ENCODE measurements around the gene ROPN1L. TPM values are rescaled to one million over a fixed set of nuclear protein-coding genes. Genes with fewer than 3 reads are reported as not detected.
"Not testable (repeated sequence)": the region's sequence is repeated elsewhere in the genome, so short reads cannot be mapped to it uniquely, and the experiment has no call there.

Gene ROPN1L
- 0.82 TPM for polyA plus RNA-seq (2012; ENCODE audit: insufficient read depth, insufficient read length)

DNA sequence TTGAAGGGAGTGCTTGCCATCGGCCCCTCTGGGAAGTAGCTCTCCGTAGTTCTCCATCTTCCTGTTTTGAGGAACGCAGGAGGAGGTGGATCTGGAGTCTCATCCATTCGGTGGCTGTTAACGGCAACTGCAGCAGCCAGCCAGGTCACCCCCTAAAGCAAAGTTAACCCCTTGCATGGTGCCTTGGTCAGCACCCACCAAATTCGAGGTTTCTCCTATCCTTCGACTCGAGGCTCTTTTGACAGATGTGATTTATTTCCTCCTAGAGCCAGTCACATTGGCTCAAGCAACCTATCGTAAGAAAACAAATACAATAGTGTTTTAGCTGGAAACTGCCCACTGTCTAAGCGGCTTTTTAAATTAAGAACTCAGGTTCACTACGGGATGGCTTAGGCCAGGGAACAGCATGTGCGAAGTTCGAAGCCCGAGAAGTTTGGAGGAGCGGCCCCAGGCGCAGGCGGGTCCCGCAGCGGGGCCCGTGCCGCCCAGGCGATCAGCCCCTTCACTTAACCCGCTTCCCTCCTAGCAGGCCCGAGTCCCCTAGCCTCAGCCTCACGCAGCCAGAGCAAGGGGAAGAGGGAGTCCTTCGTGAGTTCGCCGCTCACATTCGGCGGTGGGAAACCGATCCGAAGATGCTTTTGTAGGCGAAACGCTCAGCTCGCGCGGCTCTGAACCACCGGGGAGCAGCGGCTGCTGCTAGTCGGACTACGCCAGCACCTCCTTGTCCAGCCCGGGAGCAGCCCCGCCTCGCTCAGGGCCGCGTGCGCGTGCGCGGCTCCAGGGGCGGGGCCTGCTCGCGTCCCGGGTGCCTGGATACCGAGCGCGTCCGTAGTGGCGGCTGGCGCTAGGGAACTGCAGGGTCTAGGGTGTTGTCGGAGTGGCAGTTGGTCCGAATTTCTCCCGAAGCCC is at the start of gene ROPN1L:
TSS of gene ROPN1L (plus strand) at position 797 of the 909 bp plus-strand sequence. CDS start 289 bp downstream, outside the sequence.
- peak within 1 kb of the TSS; percentile 66 for H3K4me3 ChIP-seq (ENCODE audit: low read length)
- peak; percentile 48 for DNase-seq (ENCODE audit: low read depth, low spot score)

DNA sequence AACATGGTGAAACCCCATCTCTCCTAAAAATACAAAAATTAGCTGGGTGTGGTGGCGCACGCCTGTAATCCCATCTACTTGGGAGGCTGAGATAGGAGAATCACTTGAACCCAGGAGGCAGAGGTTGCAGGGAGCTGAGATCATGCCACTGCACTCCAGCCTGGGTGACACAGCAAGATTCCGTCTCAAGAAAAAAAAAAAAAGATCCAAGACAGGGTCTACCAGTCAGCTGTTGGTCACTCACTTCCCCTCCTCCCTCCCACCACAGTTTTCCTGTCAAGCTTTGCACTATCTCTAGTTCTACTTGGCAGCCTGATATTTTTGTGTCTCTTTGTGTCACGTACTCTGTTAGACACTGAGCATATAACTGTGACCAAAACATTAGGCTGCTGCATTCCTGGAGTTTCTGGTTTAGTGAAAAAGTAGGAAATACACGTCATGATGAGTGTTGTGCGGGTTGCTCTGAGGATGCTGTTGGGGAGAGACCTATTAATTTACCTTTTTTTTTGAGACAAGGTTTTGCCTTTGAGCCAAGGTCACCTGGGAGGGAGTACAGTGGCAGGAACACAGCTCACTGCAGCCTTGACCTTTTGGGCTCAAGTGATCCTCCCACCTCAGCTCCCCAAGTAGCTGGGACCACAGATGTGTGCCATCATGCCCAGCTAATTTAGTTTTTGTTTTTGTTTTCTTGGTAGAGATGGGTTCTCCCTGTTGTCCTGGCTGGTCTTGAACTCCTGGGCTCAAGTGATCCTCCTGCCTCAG is 48.9 kb upstream of the ROPN1L start:
- H3K4me3 ChIP-seq (ENCODE audit: low read length); DNase-seq (ENCODE audit: low read depth, low spot score): not testable (repeated sequence)

DNA sequence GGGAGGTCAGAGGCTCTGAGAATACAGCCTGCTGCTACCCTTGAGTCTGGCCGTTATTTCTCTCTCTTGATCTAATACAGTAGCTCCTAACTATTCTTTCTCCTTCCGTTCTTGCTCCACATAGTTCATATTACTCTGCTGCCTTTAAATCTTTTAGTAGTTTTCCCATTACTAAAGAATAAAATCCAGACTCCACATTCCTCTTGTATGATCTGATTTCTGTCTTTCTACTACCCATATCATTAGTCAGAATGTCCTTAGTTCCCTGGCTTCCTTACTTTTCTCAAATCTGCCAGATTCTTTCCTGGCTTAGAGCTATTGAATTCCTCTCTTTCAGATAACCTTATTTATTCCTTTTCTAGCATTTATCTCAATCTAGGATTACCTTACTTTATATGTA is 48.2 kb upstream of the ROPN1L start:
- H3K4me3 ChIP-seq (ENCODE audit: low read length), result no peak overlapping the region
- DNase-seq (ENCODE audit: low read depth, low spot score), result no peak

DNA sequence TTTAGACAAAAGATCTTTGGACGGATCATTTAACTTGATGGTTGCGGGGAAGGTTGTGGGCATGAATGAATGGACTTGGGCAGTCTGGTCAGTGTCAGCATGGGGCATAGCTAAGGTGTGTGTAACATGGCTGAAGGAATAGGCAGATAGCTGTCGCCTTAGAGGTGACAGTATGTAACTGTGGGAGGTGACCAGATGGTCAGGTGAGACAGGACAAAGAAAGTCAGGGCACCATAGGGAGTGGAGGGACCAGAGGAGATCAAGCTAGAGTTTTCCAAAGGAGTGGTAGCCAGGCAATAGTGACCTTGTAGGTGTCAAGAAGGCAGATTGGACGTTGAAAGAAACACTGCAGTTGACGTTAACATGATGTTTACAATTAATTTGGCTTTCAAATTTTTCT is 45.1 kb upstream of the ROPN1L start:
- no peak for DNase-seq (ENCODE audit: low read depth, low spot score)
- no peak overlapping the region for H3K4me3 ChIP-seq (ENCODE audit: low read length)

DNA sequence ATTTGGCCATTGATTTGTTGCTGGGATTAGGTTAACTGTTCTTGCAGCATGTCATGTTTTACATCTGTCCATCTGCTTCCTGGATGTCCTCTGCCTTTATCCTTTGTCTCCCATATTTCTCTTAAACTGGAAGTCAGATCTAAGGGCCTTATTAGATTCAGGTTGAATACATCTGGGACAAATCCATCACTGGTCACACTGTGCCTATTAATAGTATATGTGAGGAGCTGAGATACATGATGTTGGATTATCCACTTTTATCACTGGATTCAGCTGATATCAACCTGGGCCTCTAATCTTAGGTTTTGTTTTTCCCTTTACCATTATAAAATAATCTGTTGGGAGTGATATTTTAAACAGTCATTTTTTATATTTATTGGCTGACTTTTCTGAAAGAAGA is 41.8 kb upstream of the ROPN1L start:
- no peak overlapping the region for H3K4me3 ChIP-seq (ENCODE audit: low read length)
- no peak for DNase-seq (ENCODE audit: low read depth, low spot score)

DNA sequence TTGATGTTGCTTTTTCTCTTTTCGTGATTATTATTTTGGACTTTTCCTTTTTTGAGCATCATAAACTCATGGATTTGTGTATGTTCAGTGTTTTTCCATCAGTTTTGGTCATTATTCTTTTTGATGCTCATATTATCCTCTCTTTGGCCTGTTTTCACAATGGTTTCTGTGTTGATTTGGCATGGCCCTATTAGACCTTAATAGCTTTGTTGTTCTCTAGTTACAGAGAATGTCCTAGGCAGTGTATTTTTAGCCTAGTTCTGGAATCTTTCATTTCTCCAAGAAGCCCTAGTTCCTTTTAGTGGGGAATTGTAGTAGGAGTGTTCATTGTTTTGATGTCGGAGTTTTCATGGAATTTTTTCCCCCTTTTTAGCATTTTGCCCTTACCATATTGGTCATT is 41.3 kb upstream of the ROPN1L start:
- DNase-seq (ENCODE audit: low read depth, low spot score), result no peak
- no peak overlapping the region for H3K4me3 ChIP-seq (ENCODE audit: low read length)

DNA sequence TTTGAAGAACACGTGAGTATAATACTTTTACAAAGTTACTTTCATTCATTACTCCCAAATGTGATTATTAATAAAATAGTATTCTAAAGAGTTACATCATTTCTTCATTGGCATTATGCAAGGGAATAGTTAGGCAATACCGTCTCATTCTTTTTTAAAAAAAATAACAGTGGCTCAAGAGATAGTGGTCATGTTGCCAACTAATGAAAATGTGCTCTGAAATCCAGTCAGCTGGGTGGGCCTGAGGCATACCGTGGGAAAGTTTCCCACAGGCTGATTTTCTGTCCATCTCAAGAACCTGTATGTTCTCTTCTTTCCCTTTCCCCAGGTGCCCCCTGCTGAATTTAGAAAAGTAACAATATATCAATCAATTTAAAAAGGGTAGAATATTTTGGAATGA is 40.8 kb upstream of the ROPN1L start:
- no peak for DNase-seq (ENCODE audit: low read depth, low spot score)
- no peak overlapping the region for H3K4me3 ChIP-seq (ENCODE audit: low read length)

DNA sequence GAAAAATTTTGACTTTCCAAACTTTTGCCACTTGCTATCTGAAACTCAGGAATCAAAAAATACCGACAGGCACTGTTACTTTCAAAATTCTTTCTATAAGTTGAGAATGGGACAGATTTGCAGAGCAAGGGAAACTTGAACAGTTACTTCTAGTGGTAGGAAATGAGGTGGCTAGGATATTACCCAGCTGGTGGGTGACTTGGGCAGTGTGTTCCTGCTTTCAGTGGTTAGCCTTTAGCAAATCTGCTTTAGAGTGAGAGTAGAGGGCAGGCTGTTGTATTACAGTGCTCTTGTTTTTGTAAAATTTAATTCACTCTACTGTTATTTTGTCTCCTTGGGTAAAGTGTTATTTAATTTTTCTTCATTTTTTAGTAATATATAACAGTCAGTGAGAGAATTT is 40.2 kb upstream of the ROPN1L start:
- no peak overlapping the region for H3K4me3 ChIP-seq (ENCODE audit: low read length)
- no peak for DNase-seq (ENCODE audit: low read depth, low spot score)

DNA sequence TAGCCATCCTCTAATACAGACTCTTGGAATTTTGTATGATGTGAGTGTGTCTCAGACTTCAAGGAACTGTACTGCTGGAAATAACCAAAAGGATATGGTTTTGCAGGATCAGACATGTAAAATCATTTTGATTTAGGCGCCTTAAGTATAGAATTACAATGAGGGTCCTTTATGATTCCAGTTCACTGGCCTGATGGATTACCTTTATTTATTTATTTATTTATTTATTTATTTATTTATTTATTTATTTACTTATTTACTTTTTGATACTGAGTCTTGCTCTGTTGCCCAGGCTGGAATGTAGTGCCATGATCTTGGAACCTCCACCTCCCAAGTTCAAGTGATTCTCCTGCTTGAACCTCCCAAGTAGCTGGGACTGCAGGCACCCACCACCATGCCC is 37.9 kb upstream of the ROPN1L start:
- H3K4me3 ChIP-seq (ENCODE audit: low read length), result no peak overlapping the region
- DNase-seq (ENCODE audit: low read depth, low spot score), result no peak

DNA sequence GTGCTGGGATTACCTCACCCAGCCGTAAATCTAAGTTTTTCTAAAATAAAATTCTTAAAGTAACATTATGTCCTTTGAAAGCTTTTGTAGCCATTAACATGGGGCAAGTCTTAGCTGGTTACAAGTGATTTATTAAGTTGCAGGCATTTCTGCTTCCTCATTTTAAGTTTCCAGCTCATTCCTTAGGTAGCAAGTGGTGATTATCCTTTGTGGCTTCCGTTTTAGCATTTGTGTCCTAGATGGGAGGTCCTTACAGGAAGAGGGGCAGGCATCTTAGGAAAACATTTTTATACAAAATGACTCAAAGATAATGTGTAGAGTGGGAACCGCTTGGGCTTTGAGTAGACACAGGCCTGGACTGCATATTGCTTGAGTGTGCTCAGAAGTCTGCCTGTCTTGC is 35.0 kb upstream of the ROPN1L start:
- no peak for DNase-seq (ENCODE audit: low read depth, low spot score)
- H3K4me3 ChIP-seq (ENCODE audit: low read length), result no peak overlapping the region

DNA sequence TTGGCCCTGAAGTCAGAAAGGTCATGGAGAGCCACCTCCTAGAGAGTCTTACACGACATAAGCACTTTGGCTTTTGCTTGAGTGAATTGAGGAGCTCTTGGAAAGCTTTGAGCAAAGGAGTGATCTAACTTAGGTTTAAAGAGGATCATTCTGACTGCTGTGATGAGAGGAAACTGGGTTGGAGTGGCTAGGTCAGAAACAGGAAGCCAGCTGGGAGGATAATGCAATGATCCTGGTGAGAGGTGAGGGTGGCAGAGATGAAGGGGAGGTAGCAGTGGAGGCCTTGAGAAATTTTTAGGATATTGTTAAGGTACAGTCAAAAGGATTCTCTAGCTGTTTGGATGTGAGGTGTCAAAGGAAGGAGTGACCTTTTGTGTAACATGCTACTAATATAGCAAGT is 32.2 kb upstream of the ROPN1L start:
- H3K4me3 ChIP-seq (ENCODE audit: low read length), result no peak overlapping the region
- DNase-seq (ENCODE audit: low read depth, low spot score), result no peak

DNA sequence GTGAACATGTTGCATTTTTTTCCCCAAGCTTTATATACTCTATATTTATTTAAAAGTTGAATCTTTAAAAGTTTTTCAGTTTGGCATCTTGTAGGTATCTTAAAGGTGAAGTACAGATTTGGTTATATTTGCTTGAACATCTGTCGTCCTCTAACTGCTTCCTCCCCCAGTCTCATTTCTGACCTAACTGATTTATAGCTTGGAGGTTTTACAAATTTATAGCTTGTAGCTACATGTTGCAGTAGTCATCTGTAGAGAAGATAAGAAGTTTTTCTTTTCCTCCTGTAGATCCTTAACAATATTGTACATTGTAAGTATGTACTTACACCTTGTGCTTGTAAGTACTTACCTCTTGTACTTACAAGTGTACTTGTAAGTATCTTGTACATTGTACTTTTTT is 31.0 kb upstream of the ROPN1L start:
- DNase-seq (ENCODE audit: low read depth, low spot score), result no peak
- no peak overlapping the region for H3K4me3 ChIP-seq (ENCODE audit: low read length)

DNA sequence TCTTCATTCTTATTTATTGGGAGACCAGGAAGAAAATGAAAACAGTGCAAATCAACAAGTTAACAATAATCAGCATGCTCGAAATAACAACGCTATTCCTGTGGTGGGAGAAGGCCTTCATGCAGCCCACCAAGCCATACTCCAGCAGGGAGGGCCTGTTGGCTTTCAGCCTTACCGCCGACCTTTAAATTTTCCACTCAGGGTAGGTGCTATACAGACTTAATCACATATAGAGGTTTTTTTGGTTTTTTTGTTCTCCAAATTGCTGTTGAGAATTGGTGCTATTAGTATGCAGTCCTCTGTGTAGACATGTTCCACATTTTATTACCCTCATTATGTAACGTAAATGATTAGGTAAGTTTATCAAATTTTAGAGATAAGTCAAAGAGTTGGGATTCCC is 30.3 kb upstream of the ROPN1L start:
- H3K4me3 ChIP-seq (ENCODE audit: low read length), result no peak overlapping the region
- DNase-seq (ENCODE audit: low read depth, low spot score), result no peak

DNA sequence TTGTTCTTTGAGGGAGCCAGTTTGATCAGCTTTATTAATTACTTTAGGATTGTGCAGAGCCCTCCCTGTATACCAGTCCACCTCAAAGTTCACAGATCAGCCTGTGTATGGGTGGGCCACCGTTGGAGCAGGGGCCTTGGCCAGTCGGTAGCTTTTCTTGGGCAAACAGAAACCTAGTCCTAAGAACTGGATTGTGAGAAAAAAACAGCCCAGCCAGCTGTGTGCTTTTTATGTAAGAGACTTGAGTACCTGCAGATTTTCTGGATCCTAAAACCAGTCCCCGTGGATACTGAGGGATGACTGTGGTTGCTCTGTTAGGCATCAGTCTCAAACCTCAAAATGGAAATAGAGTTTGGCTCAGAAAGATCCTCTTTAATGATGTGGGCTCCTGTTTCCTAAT is 24.8 kb upstream of the ROPN1L start:
- DNase-seq (ENCODE audit: low read depth, low spot score), result no peak
- no peak overlapping the region for H3K4me3 ChIP-seq (ENCODE audit: low read length)

DNA sequence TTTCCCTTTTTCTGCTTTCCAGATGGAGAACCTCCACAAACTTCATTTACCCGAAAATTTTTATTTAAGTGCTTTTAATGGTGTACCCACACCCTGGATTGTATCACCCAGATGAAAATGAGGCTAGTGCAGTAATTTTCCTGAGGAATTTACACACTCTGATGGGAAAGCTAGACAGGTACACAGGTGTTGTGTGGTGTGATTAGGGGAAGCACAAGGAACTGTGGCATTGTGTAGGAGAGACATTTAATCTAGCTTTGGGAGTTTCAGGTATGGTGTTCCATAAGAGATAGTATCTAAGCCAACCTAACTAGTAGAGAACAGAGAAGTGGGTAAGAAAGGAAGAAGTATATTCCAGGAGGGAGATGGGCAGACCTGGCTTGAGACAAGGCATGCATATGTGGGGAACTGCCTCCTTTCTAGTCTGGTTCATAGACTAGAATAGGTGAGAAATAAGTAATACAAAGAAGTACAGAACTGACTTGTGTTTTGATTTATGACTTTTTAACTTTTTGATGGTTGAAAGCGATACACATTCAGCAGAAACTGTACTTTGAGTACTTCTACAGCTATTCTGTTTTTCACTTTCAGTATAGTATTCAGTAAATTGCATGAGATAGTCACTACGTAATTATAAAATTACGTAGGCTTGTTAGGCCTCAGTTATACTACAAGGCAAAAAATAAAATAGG is 22.9 kb upstream of the ROPN1L start:
- H3K4me3 ChIP-seq (ENCODE audit: low read length), result no peak overlapping the region
- DNase-seq (ENCODE audit: low read depth, low spot score), result no peak

DNA sequence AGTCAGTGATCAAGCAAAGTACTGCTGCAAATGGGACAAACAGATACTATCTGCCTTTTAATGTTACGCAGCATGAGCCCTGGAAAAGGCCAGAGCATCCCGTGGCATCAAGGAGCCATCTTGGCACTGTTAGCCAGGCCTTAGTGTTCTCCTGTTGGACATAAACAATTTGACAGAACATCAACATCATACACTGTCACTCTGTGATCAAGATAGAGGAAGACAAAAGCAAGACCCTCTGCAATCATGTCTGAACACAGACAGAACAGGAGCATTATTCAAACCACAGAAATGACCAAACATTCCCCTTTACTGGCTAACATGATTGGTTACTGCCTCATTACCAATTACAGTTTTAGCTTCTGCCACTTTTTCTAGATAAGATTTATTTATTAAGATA is 21.2 kb upstream of the ROPN1L start:
- no peak for DNase-seq (ENCODE audit: low read depth, low spot score)

DNA sequence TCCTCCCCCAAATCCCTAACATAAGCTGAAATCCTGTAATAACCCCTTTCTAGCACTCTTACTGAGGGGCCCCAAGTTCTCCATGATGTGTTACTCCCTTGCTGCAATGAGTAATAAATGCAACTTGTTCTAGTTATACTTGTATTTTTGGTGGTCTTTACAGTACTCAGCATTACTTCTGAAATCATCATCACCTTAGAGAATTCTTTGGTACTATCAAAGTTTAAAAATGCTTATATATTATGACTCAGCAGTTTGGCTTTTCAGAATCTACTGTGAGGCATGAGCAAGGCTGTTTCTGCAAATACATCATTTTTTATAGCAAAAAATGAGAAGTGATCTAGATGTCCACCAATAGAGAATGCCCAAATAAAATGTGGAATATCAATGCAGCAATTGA is 20.7 kb upstream of the ROPN1L start:
- DNase-seq (ENCODE audit: low read depth, low spot score), result no peak

More for the DNA sequence above, 21.2 kb upstream of the ROPN1L start:
- no peak overlapping the region for H3K4me3 ChIP-seq (ENCODE audit: low read length)

DNA sequence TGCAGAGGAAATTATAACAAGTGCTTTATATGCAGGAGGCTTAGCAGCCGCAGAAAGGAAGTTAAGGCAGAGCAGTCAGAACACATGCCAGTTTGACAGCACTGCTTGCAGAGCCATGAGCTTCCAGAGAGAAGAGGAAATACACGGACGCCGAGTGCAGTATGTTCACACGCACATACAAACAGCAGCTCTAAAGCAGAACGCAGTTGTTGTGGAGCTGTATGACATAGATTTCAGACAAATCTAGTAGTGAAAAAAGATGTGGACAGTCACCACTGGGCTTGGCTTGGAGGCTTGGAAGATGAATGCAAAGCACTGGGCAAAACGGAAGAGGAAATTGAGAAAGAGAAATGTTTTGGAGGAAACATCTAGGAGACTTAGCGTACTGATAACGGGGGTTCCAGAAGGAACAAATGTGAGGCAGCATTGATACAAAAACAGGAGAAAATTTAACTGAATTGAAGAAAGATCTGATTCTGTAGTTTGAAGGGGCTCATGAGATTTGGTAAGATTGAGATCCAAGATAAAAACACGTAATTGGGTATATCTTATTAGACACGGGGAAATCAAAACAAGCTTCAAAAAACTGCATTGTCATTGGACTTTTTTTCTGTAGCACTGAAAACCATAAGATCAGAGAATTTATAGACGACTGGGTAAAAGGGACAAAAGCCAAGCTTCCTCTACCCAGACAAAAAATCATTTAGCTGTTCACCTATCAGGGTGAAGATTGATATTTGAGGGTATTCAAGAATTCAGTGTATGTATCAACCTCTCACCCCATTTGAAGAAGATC is 19.6 kb upstream of the ROPN1L start:
- H3K4me3 ChIP-seq (ENCODE audit: low read length), result no peak overlapping the region
- DNase-seq (ENCODE audit: low read depth, low spot score), result peak; percentile 78

More for the DNA sequence above, 20.7 kb upstream of the ROPN1L start:
- H3K4me3 ChIP-seq (ENCODE audit: low read length), result no peak overlapping the region

DNA sequence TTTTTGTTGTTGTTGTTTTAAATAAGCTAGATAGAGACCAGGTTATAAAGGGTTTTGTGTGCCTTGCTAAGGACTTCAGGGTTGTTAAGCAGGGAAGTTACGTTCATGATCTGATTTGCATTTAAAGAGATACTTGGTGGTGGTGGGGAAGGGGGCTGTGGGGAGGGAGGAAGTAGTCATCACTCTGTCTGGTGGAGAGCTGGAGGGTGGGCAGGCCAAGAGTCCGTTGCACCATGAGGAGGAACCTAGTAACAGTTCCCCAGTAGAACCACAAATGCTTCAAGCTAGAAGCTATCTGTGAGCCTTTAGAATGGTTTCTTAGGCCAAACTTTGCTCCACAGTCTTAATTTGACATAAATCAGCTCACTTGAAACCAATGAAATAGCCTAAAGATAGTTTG is 18.7 kb upstream of the ROPN1L start:
- no peak overlapping the region for H3K4me3 ChIP-seq (ENCODE audit: low read length)
- DNase-seq (ENCODE audit: low read depth, low spot score), result no peak

Measured in Jurkat, Clone E6-1 (cell line).